Mucosa of descending colon (tissue), 3 donors: Measurements from ENCODE around the gene TADA1. TPM values are rescaled to one million over a fixed set of nuclear protein-coding genes. Genes with fewer than 3 reads are reported as not detected.

ENCODE experiments used
- ATAC-seq: fragments of 200-7000 bp; cut with Tn5 transposase; one replicate; pipeline ENCODE4 v1.9.1; 2020; ENCODE audit warnings: mild to moderate bottlenecking, moderate library complexity
- DNase-seq, 3 donors: peaks; one replicate each; pipeline ENCODE4 v3.0.0-alpha.2; 2020
- H3K36me3 ChIP-seq: fragments of 200-600 bp; one replicate; pipeline ENCODE4 v1.8.0; 2021; ENCODE audit warnings: low read depth, mild to moderate bottlenecking
- H3K4me1 ChIP-seq: fragments of 200-600 bp; one replicate; pipeline ENCODE4 v1.8.0; 2021; ENCODE audit warnings: low read depth, mild to moderate bottlenecking
- H3K4me3 ChIP-seq: fragments of 200-600 bp; one replicate; pipeline ENCODE4 v1.8.0; 2021; ENCODE audit warnings: mild to moderate bottlenecking
- H3K9me3 ChIP-seq: fragments of 200-600 bp; one replicate; pipeline ENCODE4 v1.8.0; 2021; ENCODE audit warnings: mild to moderate bottlenecking
- CTCF ChIP-seq: fragments of 200-600 bp; IDR thresholded peaks from one replicate; pipeline ENCODE4 v1.8.0; 2022; ENCODE audit warnings: antibody characterized with exemption, mild to moderate bottlenecking
- intact Hi-C, 2 donors: fragments of 100-400 bp; cut with DNase I in 1 of 2; cut with micrococcal nuclease in 1 of 2; formaldehyde crosslinking; loops; one replicate each; pipeline versions ENCODE4 v1.11.0 to v1.11.1; 2022; cut with DNase I, micrococcal nuclease
- total RNA-seq, 3 donors: library from RNA; stranded (reverse); fragmentation: NEBNext Ultra II Directional in 2 of 3; extraction: Animal tissue kit (Norgen Biotek cat#: 25700) in 2 of 3; gene quantifications; one replicate each; pipeline versions ENCODE4 v1.2.1 to v1.2.4, GENCODE V29; 2021 to 2023
- donor health status: DM: no; HTN: no; CAD: no; lungs with moderate emphysema.
- donor health status: DM: no; HTN: no; CAD: no.
- donor health status: DM: no; HTN: yes; CAD: no.

The TADA1 gene
- total RNA-seq, 3 donors from 2014 or later, result 9.5 to 12.4 (median 10.1) TPM

GRCh38 chr1:166876540-166876838, 425 bp upstream of the TADA1 start:
- H3K4me1 ChIP-seq, result peaks cover 15% of the 10 kb centered on the region
- ATAC-seq (no peak), DNase-seq (no peak)
- intact Hi-C loops, result no loop called here
- H3K36me3 ChIP-seq, result no peaks in the 10 kb centered on the region
- no peak overlapping the region for H3K4me3 ChIP-seq
- H3K9me3 ChIP-seq, result no peaks in the 10 kb centered on the region
- TF ChIP-seq CTCF, result no peak

GRCh38 chr1:166875302-166875733, 746 bp downstream of the TADA1 start:
- H3K4me3 ChIP-seq, result peak overlapping the region; percentile 58
- peaks cover 15% of the 10 kb centered on the region for H3K4me1 ChIP-seq
- H3K9me3 ChIP-seq, result no peaks in the 10 kb centered on the region
- TF ChIP-seq CTCF, result no peak
- ATAC-seq, result no peak
- no peaks in the 10 kb centered on the region for H3K36me3 ChIP-seq
- intact Hi-C loops, result no loop called here
- DNase-seq, result no peak

GRCh38 chr1:166874464-166874863, 1.6 kb downstream of the TADA1 start:
- DNase-seq (no peak), ATAC-seq (no peak)
- intact Hi-C loops, result no loop called here
- peaks cover 15% of the 10 kb centered on the region for H3K4me1 ChIP-seq
- H3K9me3 ChIP-seq, result no peaks in the 10 kb centered on the region
- no peak for TF ChIP-seq CTCF
- no peak overlapping the region for H3K4me3 ChIP-seq
- no peaks in the 10 kb centered on the region for H3K36me3 ChIP-seq

GRCh38 chr1:166870584-166870983, 5.5 kb downstream of the TADA1 start:
- Histone ChIP-seq H3K36me3 (no peaks in the 10 kb centered on the region), H3K4me3 (no peak overlapping the region), H3K4me1 (peaks cover 12% of the 10 kb centered on the region), H3K9me3 (no peaks in the 10 kb centered on the region)
- ATAC-seq, result no peak
- intact Hi-C loops, result no loop called here
- DNase-seq, result no peak
- no peak for TF ChIP-seq CTCF

- ATAC-seq (no peak), DNase-seq (no peak)
- H3K4me3 ChIP-seq, result no peak overlapping the region
- H3K36me3 ChIP-seq, result no peaks in the 10 kb centered on the region
- no peaks in the 10 kb centered on the region for H3K9me3 ChIP-seq
- TF ChIP-seq CTCF, result no peak
- intact Hi-C loops, result no loop called here
- peaks cover 5% of the 10 kb centered on the region for H3K4me1 ChIP-seq
Measured at GRCh38 chr1:166869318-166870099, 6.6 kb downstream of the TADA1 start.

GRCh38 chr1:166868639-166869038, 7.4 kb downstream of the TADA1 start:
- TF ChIP-seq CTCF, result no peak
- no peak overlapping the region for H3K4me3 ChIP-seq
- no peak for ATAC-seq
- H3K4me1 ChIP-seq, result no peaks in the 10 kb centered on the region
- no peaks in the 10 kb centered on the region for H3K36me3 ChIP-seq
- no peaks in the 10 kb centered on the region for H3K9me3 ChIP-seq
- intact Hi-C loops, result no loop called here
- DNase-seq, result no peak
